ENCODE measurements around the gene SLC4A3.

The SLC4A3 gene

GRCh38 chr2:219621935-219622334 is 5.5 kb upstream of the SLC4A3 start:
- H3K4me3 ChIP-seq (ENCODE audit: insufficient read length, low read depth), result no peak overlapping the region
- no peak for TF ChIP-seq ZNF274 (IDR thresholded peaks at IDR 0.05; ENCODE audit: low read depth, low read length)
- TF ChIP-seq SUZ12 (IDR thresholded peaks at IDR 0.05; ENCODE audit: extremely low read depth, insufficient read depth, insufficient read length), result no peak
- TF ChIP-seq YY1 (IDR thresholded peaks at IDR 0.05; ENCODE audit: insufficient read depth, insufficient read length), result no peak
- H3K9ac ChIP-seq (ENCODE audit: insufficient read length, low read depth), result no peak overlapping the region
- no peaks in the 10 kb centered on the region for H3K36me3 ChIP-seq (ENCODE audit: insufficient read depth, insufficient read length, low read length)
- DNase-seq (ENCODE audit: low read depth, low spot score), result no peak
- peaks cover 3% of the 10 kb centered on the region for H3K4me1 ChIP-seq (ENCODE audit: insufficient read depth, insufficient read length)
- no peaks in the 10 kb centered on the region for H3K9me3 ChIP-seq (ENCODE audit: insufficient read depth, low read length)
- H3K27me3 ChIP-seq (ENCODE audit: insufficient read depth, insufficient read length), result peaks cover 14% of the 10 kb centered on the region

DNA sequence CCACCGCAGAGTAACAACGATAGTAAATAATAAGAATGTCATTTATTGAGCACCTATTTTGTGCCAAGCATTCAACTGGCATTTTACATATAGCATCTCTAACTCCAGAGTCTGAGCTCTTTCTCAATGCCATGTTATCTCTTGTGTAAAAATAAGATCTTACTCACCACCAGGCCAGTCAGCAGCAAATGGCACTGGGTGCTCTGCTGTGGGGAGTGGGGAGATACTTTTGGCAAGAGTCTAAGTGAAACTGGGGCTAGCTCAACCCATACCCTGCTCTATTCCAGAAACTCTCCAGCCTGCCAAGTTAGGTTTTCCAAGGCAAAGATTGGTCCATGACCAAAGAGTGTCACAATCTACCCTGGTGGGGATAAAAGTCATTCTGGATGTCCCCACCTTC is 5.0 kb upstream of the SLC4A3 start:
- no peaks in the 10 kb centered on the region for H3K36me3 ChIP-seq (ENCODE audit: insufficient read depth, insufficient read length, low read length)
- H3K4me3 ChIP-seq (ENCODE audit: insufficient read length, low read depth), result no peak overlapping the region
- TF ChIP-seq ZNF274 (IDR thresholded peaks at IDR 0.05; ENCODE audit: low read depth, low read length), result no peak
- TF ChIP-seq SUZ12 (IDR thresholded peaks at IDR 0.05; ENCODE audit: extremely low read depth, insufficient read depth, insufficient read length), result no peak
- TF ChIP-seq YY1 (IDR thresholded peaks at IDR 0.05; ENCODE audit: insufficient read depth, insufficient read length), result no peak
- DNase-seq (ENCODE audit: low read depth, low spot score), result no peak
- peaks cover 3% of the 10 kb centered on the region for H3K4me1 ChIP-seq (ENCODE audit: insufficient read depth, insufficient read length)
- no peaks in the 10 kb centered on the region for H3K9me3 ChIP-seq (ENCODE audit: insufficient read depth, low read length)
- H3K9ac ChIP-seq (ENCODE audit: insufficient read length, low read depth), result no peak overlapping the region
- H3K27me3 ChIP-seq (ENCODE audit: insufficient read depth, insufficient read length), result peaks cover 17% of the 10 kb centered on the region

DNA sequence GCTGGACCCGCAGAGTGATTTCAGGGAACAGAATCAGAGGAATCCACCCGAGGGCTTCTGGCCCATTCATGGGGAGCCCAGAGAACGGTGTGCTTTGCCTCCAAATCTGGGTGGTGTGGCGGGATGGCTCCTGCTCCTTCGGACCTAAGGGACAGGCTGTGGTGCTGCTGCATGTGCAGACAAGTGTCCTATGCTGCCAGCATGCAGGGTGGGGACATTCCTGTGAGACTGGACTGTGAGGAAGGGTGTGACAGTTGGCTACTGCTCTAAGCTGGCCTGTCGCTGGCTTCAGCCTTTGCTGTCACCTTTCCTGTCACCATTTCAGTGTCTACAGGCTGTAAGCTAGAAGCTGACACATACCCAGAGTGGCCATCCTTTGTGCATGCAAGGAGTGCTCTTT is 2.9 kb upstream of the SLC4A3 start:
- no peak for DNase-seq (ENCODE audit: low read depth, low spot score)
- no peaks in the 10 kb centered on the region for H3K9me3 ChIP-seq (ENCODE audit: insufficient read depth, low read length)
- H3K4me1 ChIP-seq (ENCODE audit: insufficient read depth, insufficient read length), result peaks cover 15% of the 10 kb centered on the region
- no peak for TF ChIP-seq SUZ12 (IDR thresholded peaks at IDR 0.05; ENCODE audit: extremely low read depth, insufficient read depth, insufficient read length)
- TF ChIP-seq YY1 (IDR thresholded peaks at IDR 0.05; ENCODE audit: insufficient read depth, insufficient read length), result no peak
- TF ChIP-seq ZNF274 (IDR thresholded peaks at IDR 0.05; ENCODE audit: low read depth, low read length), result no peak
- no peak overlapping the region for H3K9ac ChIP-seq (ENCODE audit: insufficient read length, low read depth)
- H3K36me3 ChIP-seq (ENCODE audit: insufficient read depth, insufficient read length, low read length), result peaks cover 5% of the 10 kb centered on the region
- peaks cover 17% of the 10 kb centered on the region for H3K27me3 ChIP-seq (ENCODE audit: insufficient read depth, insufficient read length)
- H3K4me3 ChIP-seq (ENCODE audit: insufficient read length, low read depth), result no peak overlapping the region

- Histone ChIP-seq H3K9ac (ENCODE audit: insufficient read length, low read depth) (no peak overlapping the region), H3K27me3 (ENCODE audit: insufficient read depth, insufficient read length) (peaks cover 17% of the 10 kb centered on the region), H3K9me3 (ENCODE audit: insufficient read depth, low read length) (no peaks in the 10 kb centered on the region), H3K36me3 (ENCODE audit: insufficient read depth, insufficient read length, low read length) (peaks cover 5% of the 10 kb centered on the region), H3K4me1 (ENCODE audit: insufficient read depth, insufficient read length) (peaks cover 15% of the 10 kb centered on the region), H3K4me3 (ENCODE audit: insufficient read length, low read depth) (no peak overlapping the region)
- TF ChIP-seq ZNF274 (IDR thresholded peaks at IDR 0.05; ENCODE audit: low read depth, low read length), result no peak
- TF ChIP-seq YY1 (IDR thresholded peaks at IDR 0.05; ENCODE audit: insufficient read depth, insufficient read length), result no peak
- TF ChIP-seq SUZ12 (IDR thresholded peaks at IDR 0.05; ENCODE audit: extremely low read depth, insufficient read depth, insufficient read length), result no peak
- DNase-seq (ENCODE audit: low read depth, low spot score), result no peak
These were observed 2.3 kb upstream of the SLC4A3 start for GRCh38 chr2:219625179-219625578.

DNA sequence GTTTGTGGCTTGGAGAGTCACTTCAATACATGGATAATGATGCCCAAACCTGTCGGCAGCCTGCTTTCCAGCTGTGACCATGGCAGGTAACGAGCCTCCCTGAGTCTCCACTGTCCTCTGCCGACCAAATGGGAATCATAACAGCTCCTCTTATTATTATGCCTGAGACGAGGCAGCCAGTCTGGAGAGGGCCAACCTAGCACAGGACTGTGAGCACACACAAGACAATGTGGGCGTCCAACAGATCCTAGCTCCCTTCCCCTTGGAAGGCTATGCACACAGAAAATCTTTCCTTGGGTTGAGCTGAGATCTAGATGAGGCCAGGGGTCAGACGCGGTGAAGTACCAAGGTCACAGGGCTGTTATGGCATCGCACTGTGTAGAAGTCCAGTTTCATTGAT is 890 bp upstream of the SLC4A3 start:
- no peaks in the 10 kb centered on the region for H3K9me3 ChIP-seq (ENCODE audit: insufficient read depth, low read length)
- peaks cover 15% of the 10 kb centered on the region for H3K4me1 ChIP-seq (ENCODE audit: insufficient read depth, insufficient read length)
- peaks cover 17% of the 10 kb centered on the region for H3K27me3 ChIP-seq (ENCODE audit: insufficient read depth, insufficient read length)
- no peak for TF ChIP-seq ZNF274 (IDR thresholded peaks at IDR 0.05; ENCODE audit: low read depth, low read length)
- no peak for TF ChIP-seq SUZ12 (IDR thresholded peaks at IDR 0.05; ENCODE audit: extremely low read depth, insufficient read depth, insufficient read length)
- no peak for TF ChIP-seq YY1 (IDR thresholded peaks at IDR 0.05; ENCODE audit: insufficient read depth, insufficient read length)
- no peak for DNase-seq (ENCODE audit: low read depth, low spot score)
- no peak overlapping the region for H3K9ac ChIP-seq (ENCODE audit: insufficient read length, low read depth)
- H3K4me3 ChIP-seq (ENCODE audit: insufficient read length, low read depth), result no peak overlapping the region
- H3K36me3 ChIP-seq (ENCODE audit: insufficient read depth, insufficient read length, low read length), result peaks cover 8% of the 10 kb centered on the region

DNA sequence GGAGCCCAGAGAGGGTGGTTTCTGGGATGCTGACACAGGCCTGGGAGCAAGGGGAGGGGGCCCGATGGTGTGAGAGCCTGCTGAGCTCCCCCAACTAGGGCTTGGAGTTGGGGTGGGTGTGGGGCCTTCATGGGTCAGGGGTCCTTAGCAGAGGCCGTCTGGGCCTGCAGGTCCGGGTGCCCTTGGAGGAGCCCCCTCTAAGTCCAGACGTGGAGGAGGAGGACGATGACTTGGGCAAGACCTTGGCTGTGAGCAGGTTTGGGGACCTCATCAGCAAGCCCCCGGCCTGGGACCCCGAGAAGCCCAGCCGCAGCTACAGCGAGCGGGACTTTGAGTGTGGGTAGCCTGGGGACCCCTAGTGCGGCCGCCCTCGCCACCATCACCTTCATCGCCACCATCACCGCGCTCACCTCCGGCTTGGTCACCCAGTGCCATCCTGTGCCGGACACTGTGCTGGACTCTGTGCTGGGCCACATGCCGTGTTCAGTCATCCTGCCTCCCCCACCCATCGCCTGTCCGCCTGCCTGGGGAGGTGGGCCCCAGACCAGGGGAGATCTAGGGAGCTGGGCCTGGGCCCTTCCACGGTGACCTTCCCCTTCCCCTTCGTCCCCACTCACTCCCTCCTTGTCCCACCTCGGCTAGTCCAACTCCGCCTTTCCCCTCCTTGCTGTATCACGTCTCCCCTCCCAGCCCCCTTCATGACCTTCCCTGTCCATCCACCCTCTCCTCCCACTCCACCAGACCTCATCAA is 980 bp downstream of the SLC4A3 start:
- Histone ChIP-seq H3K27me3 (ENCODE audit: insufficient read depth, insufficient read length) (peaks cover 17% of the 10 kb centered on the region), H3K4me3 (ENCODE audit: insufficient read length, low read depth) (peak overlapping the region; percentile 45), H3K36me3 (ENCODE audit: insufficient read depth, insufficient read length, low read length) (peaks cover 27% of the 10 kb centered on the region), H3K4me1 (ENCODE audit: insufficient read depth, insufficient read length) (peaks cover 15% of the 10 kb centered on the region), H3K9me3 (ENCODE audit: insufficient read depth, low read length) (no peaks in the 10 kb centered on the region), H3K9ac (ENCODE audit: insufficient read length, low read depth) (peak overlapping the region; percentile 72)
- no peak for TF ChIP-seq ZNF274 (IDR thresholded peaks at IDR 0.05; ENCODE audit: low read depth, low read length)
- TF ChIP-seq YY1 (IDR thresholded peaks at IDR 0.05; ENCODE audit: insufficient read depth, insufficient read length), result no peak
- TF ChIP-seq SUZ12 (IDR thresholded peaks at IDR 0.05; ENCODE audit: extremely low read depth, insufficient read depth, insufficient read length), result no peak
- no peak for DNase-seq (ENCODE audit: low read depth, low spot score)

DNA sequence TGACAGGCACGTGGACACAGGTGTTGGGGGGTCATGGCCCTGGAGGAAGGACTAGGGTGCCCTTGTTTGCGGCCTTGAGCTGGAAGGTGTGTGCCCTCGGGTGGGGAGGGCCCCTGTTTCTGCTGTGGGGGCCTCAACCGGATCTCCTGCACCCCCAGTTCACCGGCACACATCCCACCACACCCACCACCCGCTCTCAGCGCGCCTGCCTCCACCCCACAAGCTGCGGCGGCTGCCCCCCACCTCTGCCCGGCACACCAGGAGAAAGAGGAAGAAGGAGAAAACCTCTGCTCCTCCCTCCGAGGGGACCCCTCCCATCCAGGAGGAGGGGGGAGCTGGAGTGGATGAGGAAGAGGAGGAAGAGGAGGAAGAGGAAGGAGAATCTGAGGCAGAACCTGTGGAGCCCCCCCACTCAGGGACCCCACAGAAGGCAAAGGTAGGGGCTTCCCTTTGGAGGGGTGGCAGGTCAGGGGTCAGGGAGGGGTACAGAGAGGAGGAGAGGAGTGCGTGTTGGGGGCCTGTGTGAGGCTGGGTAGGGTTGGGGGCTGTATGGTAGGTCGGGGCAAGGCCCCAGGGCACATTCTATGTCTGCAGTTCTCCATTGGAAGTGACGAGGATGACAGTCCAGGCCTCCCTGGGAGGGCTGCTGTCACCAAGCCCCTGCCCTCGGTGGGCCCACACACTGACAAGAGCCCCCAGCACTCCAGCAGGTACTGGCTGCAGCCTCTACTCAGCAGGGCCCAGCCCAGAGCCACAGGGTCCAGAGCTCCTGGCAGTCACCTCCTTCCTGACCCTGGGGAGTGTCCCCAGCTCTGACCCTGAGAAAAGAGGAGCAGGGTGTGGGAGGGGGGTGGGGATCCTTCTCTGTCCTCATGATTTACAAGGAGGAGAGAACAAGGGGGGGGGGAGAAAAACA is 1.8 kb downstream of the SLC4A3 start:
- H3K27me3 ChIP-seq (ENCODE audit: insufficient read depth, insufficient read length), result peaks cover 15% of the 10 kb centered on the region
- H3K9ac ChIP-seq (ENCODE audit: insufficient read length, low read depth), result peak overlapping the region; percentile 72
- H3K4me1 ChIP-seq (ENCODE audit: insufficient read depth, insufficient read length), result peaks cover 15% of the 10 kb centered on the region
- H3K9me3 ChIP-seq (ENCODE audit: insufficient read depth, low read length), result no peaks in the 10 kb centered on the region
- no peak overlapping the region for H3K4me3 ChIP-seq (ENCODE audit: insufficient read length, low read depth)
- TF ChIP-seq ZNF274 (IDR thresholded peaks at IDR 0.05; ENCODE audit: low read depth, low read length) (no peak), YY1 (IDR thresholded peaks at IDR 0.05; ENCODE audit: insufficient read depth, insufficient read length) (no peak), SUZ12 (IDR thresholded peaks at IDR 0.05; ENCODE audit: extremely low read depth, insufficient read depth, insufficient read length) (no peak)
- no peak for DNase-seq (ENCODE audit: low read depth, low spot score)
- H3K36me3 ChIP-seq (ENCODE audit: insufficient read depth, insufficient read length, low read length), result peaks cover 34% of the 10 kb centered on the region
